ENCODE results near the gene NBAS. TPM values are rescaled to one million over a fixed set of nuclear protein-coding genes. Genes with fewer than 3 reads are reported as not detected.
"Not testable (repeated sequence)": the region's sequence is repeated elsewhere in the genome, so short reads cannot be mapped to it uniquely, and the experiment has no call there.

The NBAS gene
- total RNA-seq, 1 experiment from 2014 or later: 27.9 TPM

- DNase-seq: no peak
Observed at GRCh38 chr2:15471606-15472005, 89.5 kb downstream of the NBAS start.

GRCh38 chr2:15460112-15460620 lies 101.0 kb downstream of the NBAS start:
- Histone ChIP-seq H3K36me3 (peaks cover 14% of the 10 kb centered on the region), H3K27me3 (no peaks in the 10 kb centered on the region), H3K4me3 (no peak overlapping the region), H3K9me3 (no peaks in the 10 kb centered on the region)
- no peak for DNase-seq

More at GRCh38 chr2:15471606-15472005, 89.5 kb downstream of the NBAS start:
- H3K27me3 ChIP-seq: no peaks in the 10 kb centered on the region
- H3K36me3 ChIP-seq: peaks cover 30% of the 10 kb centered on the region
- H3K9me3 ChIP-seq: no peaks in the 10 kb centered on the region
- H3K4me3 ChIP-seq: no peak overlapping the region

GRCh38 chr2:15458277-15458676 lies 102.9 kb downstream of the NBAS start:
- no peak for DNase-seq
- H3K9me3 ChIP-seq: no peaks in the 10 kb centered on the region
- no peak overlapping the region for H3K4me3 ChIP-seq
- H3K36me3 ChIP-seq: peaks cover 12% of the 10 kb centered on the region
- no peaks in the 10 kb centered on the region for H3K27me3 ChIP-seq

GRCh38 chr2:15457868-15458267 lies 103.3 kb downstream of the NBAS start:
- peaks cover 12% of the 10 kb centered on the region for H3K36me3 ChIP-seq
- DNase-seq: no peak
- H3K4me3 ChIP-seq: no peak overlapping the region
- no peaks in the 10 kb centered on the region for H3K27me3 ChIP-seq
- H3K9me3 ChIP-seq: no peaks in the 10 kb centered on the region

GRCh38 chr2:15456352-15456751 lies 104.8 kb downstream of the NBAS start:
- DNase-seq: no peak
- Histone ChIP-seq H3K27me3 (no peaks in the 10 kb centered on the region), H3K36me3 (peaks cover 7% of the 10 kb centered on the region), H3K9me3 (no peaks in the 10 kb centered on the region), H3K4me3 (no peak overlapping the region)

GRCh38 chr2:15450808-15451207 lies 110.3 kb downstream of the NBAS start:
- Histone ChIP-seq H3K27me3 (no peaks in the 10 kb centered on the region), H3K36me3 (peaks cover 7% of the 10 kb centered on the region), H3K4me3 (no peak overlapping the region), H3K9me3 (no peaks in the 10 kb centered on the region)
- no peak for DNase-seq

GRCh38 chr2:15449556-15450236 lies 111.4 kb downstream of the NBAS start:
- no peaks in the 10 kb centered on the region for H3K9me3 ChIP-seq
- H3K4me3 ChIP-seq: no peak overlapping the region
- DNase-seq: no peak
- H3K27me3 ChIP-seq: no peaks in the 10 kb centered on the region
- peaks cover 7% of the 10 kb centered on the region for H3K36me3 ChIP-seq

- no peak for DNase-seq
- no peak overlapping the region for H3K4me3 ChIP-seq
- no peaks in the 10 kb centered on the region for H3K27me3 ChIP-seq
- no peaks in the 10 kb centered on the region for H3K9me3 ChIP-seq
- H3K36me3 ChIP-seq: peaks cover 7% of the 10 kb centered on the region
Observed at GRCh38 chr2:15448250-15448839, 112.8 kb downstream of the NBAS start.

GRCh38 chr2:15447381-15447780 lies 113.8 kb downstream of the NBAS start:
- no peak overlapping the region for H3K4me3 ChIP-seq
- DNase-seq: no peak
- H3K27me3 ChIP-seq: no peaks in the 10 kb centered on the region
- peaks cover 7% of the 10 kb centered on the region for H3K36me3 ChIP-seq
- no peaks in the 10 kb centered on the region for H3K9me3 ChIP-seq

- no peaks in the 10 kb centered on the region for H3K9me3 ChIP-seq
- no peaks in the 10 kb centered on the region for H3K27me3 ChIP-seq
- no peak for DNase-seq
- no peak overlapping the region for H3K4me3 ChIP-seq
- H3K36me3 ChIP-seq: peaks cover 7% of the 10 kb centered on the region
Observed at GRCh38 chr2:15446961-15447360, 114.2 kb downstream of the NBAS start.

GRCh38 chr2:15445891-15446562 lies 115.1 kb downstream of the NBAS start:
- Histone ChIP-seq H3K4me3 (no peak overlapping the region), H3K36me3 (peaks cover 7% of the 10 kb centered on the region), H3K27me3 (no peaks in the 10 kb centered on the region), H3K9me3 (no peaks in the 10 kb centered on the region)
- DNase-seq: no peak

- not testable (repeated sequence) for H3K4me3 ChIP-seq, H3K36me3 ChIP-seq, H3K9me3 ChIP-seq, H3K27me3 ChIP-seq, DNase-seq
Observed at GRCh38 chr2:15439768-15440524, 121.2 kb downstream of the NBAS start.

GRCh38 chr2:15439366-15439765 lies 121.8 kb downstream of the NBAS start:
- DNase-seq, H3K9me3 ChIP-seq, H3K27me3 ChIP-seq, H3K4me3 ChIP-seq, H3K36me3 ChIP-seq: not testable (repeated sequence)

- H3K36me3 ChIP-seq: no peaks in the 10 kb centered on the region
- no peak for DNase-seq
- H3K4me3 ChIP-seq: no peak overlapping the region
- H3K27me3 ChIP-seq: no peaks in the 10 kb centered on the region
- H3K9me3 ChIP-seq: no peaks in the 10 kb centered on the region
Observed at GRCh38 chr2:15436195-15436594, 124.9 kb downstream of the NBAS start.

GRCh38 chr2:15435474-15435873 lies 125.7 kb downstream of the NBAS start:
- H3K9me3 ChIP-seq: no peaks in the 10 kb centered on the region
- H3K27me3 ChIP-seq: no peaks in the 10 kb centered on the region
- H3K36me3 ChIP-seq: no peaks in the 10 kb centered on the region
- DNase-seq: no peak
- no peak overlapping the region for H3K4me3 ChIP-seq

GRCh38 chr2:15432642-15433256 lies 128.4 kb downstream of the NBAS start:
- no peak for DNase-seq
- Histone ChIP-seq H3K9me3 (no peaks in the 10 kb centered on the region), H3K36me3 (no peaks in the 10 kb centered on the region), H3K4me3 (no peak overlapping the region), H3K27me3 (no peaks in the 10 kb centered on the region)

- DNase-seq: no peak
- no peaks in the 10 kb centered on the region for H3K36me3 ChIP-seq
- no peaks in the 10 kb centered on the region for H3K9me3 ChIP-seq
- H3K4me3 ChIP-seq: no peak overlapping the region
- H3K27me3 ChIP-seq: no peaks in the 10 kb centered on the region
Observed at GRCh38 chr2:15429032-15429431, 132.1 kb downstream of the NBAS start.
